GM18951 (cell line): ENCODE data around the gene FAM53B.

ENCODE experiments used
- POLR2A ChIP-seq: IDR thresholded peaks from 4 replicates; pipeline ENCODE4 v1.6.1; 2011; ENCODE audit warnings: mild to moderate bottlenecking; ENCODE audit not compliant: insufficient read length, insufficient read depth; ENCODE audit errors: extremely low read depth
- in situ Hi-C: fragments of 300-500 bp; cut with MboI; formaldehyde crosslinking; loops from one replicate; pipeline ENCODE4 v1.12.0; 2022; ENCODE audit warnings: low sequenced_read_pairs, mixed read lengths, inconsistent platforms; ENCODE audit not compliant: unreplicated experiment

FAM53B gene

GRCh38 chr10:124699471-124700292 lies 44.5 kb downstream of the FAM53B start:
- in situ Hi-C loops = no loop called here
- TF ChIP-seq POLR2A = no peak

- no peak for TF ChIP-seq POLR2A
- in situ Hi-C loops = no loop called here
These were observed 45.4 kb downstream of the FAM53B start for GRCh38 chr10:124698545-124699469.

DNA sequence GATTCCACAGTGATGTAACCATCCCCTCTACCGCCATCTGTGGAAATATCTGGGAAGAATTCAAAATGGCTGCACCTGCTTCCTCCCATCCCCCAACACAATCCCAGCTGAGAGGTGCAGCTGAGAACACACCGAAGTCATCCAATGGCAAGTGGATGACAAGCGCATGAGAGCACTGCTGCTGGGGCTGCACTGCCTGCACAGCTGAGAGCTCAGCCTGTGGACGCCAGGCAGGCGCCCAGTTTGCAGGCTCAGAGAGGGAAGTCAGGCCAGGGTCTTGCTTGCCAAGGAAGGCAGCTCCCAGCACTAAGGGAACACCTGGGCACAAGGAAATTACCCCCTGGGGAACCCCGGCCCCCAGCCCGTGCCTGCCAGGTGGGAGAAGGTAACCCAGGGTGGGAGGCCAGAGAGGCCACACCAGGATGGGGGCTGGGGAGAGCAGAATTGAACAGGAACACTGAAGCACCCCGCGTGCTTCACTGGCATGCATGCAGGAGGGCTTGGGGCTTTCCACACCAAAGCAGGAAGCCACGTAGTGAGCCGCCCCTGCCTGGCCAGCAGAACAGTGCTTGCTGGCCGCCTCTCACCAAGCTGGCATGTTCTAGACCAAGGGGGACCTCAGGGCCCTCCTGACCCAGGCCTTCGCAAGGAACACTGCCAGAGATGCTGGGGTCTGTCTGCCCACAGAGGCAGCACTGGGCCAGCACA lies 46.2 kb downstream of the FAM53B start:
- in situ Hi-C loops = no loop called here

GRCh38 chr10:124697443-124697836 lies 46.7 kb downstream of the FAM53B start:
- no peak for TF ChIP-seq POLR2A
- in situ Hi-C loops = no loop called here

More for the DNA sequence above, 46.2 kb downstream of the FAM53B start:
- no peak for TF ChIP-seq POLR2A

GRCh38 chr10:124696446-124697392 lies 47.5 kb downstream of the FAM53B start:
- peak; percentile 47 for TF ChIP-seq POLR2A
- in situ Hi-C loops = no loop called here

DNA sequence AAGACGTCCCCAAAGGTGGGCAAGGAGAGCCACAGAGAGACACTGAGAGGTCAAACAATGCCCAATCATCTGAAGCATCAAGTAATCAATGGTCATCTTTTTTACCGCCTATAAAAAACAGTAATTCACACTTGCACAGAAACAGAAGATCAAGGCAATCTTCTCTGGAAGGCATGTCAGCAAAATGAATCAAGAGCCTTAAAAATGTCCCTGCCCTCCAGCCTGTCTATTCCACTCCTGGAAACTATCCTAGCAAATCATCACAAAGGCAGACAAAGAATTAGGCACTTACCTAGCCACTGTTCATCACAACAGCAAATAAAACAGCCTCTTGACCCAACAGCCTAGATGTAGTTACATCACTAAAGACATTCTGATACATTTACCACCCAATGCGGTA lies 48.9 kb downstream of the FAM53B start:
- in situ Hi-C loops = no loop called here
- TF ChIP-seq POLR2A = no peak

- in situ Hi-C loops = no loop called here
These were observed 49.5 kb downstream of the FAM53B start for GRCh38 chr10:124694481-124695220.

DNA sequence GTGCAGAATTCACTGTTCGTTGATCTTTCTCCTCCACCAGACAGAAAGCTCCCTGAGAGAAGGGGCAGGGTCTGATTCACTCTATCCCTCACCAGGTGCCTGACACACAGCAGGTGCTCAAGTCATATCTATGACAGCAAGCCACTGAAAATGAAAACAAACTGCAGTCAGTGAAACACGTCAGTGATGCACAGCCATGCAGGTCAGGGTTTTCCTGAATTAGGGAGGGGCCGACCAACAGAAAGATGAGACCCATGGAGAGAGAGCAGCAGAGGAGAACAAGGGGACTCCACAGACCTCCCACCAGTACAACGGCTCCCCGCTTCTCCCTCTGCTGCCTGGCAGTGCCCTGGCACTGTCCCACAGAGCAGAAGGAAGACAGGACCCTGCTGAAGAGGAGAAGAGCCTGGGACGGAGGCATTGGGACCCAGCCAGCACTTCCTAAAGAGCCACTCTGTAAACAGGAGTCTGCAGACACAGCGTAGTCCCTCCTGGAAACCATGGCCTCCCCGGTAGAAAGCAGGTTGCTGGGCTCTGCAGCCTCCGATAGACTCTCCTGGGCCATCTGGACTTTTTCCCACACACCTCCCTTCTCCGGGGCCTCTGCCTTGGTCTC lies 50.3 kb downstream of the FAM53B start:
- in situ Hi-C loops = no loop called here
- TF ChIP-seq POLR2A = no peak

More at GRCh38 chr10:124694481-124695220, 49.5 kb downstream of the FAM53B start:
- no peak for TF ChIP-seq POLR2A

DNA sequence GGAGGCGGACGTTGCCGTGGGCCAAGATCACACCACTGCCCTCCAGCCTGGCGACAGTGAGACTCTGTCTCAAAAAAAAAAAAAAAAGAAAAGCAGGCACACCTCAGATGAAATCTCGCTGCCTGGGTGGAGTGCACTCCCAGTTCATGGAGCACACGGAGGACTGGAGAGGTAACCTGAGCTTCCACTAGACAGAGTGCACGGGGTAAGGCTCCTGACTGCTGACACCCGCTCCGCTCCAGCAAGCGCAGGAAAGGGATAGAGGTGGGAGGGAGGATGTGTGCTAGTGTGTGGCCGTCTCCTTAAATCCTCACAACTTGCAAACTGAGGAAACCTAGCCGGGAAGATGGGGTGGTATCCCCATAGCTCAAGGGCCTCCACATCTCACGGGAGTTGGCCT lies 50.8 kb downstream of the FAM53B start:
- in situ Hi-C loops = no loop called here

DNA sequence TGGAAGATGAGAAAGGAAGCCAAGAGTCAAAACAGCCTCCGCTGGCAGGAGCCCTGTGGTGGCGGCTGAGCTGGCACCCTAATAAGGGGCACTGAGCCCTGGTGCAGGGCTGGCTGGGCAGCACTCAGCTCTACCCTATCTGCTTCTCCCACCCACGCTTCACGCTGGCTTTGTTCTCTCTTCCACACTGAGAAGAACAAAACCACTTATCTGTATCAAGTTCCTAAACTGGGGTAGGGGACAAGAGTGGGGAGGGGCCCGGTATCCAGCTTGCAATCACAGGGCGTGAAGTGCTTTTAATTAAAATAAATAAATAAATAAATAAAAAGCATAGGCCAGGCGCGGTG lies 52.1 kb downstream of the FAM53B start:
- no peak for TF ChIP-seq POLR2A
- in situ Hi-C loops = no loop called here

More for the DNA sequence above, 50.8 kb downstream of the FAM53B start:
- no peak for TF ChIP-seq POLR2A

- in situ Hi-C loops = no loop called here
- no peak for TF ChIP-seq POLR2A
These were observed 52.6 kb downstream of the FAM53B start for GRCh38 chr10:124691421-124692099.

DNA sequence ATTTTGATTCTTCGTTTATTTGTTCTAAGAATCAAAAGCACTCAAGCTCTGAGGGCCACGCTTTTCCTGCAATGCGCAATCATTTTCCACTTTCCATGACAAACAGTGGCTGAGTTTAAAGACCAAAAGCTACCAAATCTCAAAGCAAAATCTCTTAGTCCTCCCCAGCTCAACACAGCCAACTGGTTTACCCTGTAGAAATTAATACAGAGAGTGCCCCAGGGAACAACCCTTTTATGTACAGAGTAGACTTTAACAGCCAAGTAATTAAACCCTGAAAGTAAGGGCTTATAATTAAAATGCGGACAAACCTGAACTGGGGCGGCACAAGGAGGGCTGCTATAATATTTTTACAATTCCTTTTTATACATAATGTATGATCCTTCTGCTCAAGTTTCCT lies 53.2 kb downstream of the FAM53B start:
- in situ Hi-C loops = no loop called here

More for the DNA sequence above, 53.2 kb downstream of the FAM53B start:
- no peak for TF ChIP-seq POLR2A
